Neural cell (in vitro differentiated cells): ENCODE results near the gene CDKAL1. TPM values are rescaled to one million over a fixed set of nuclear protein-coding genes. Genes with fewer than 3 reads are reported as not detected.

Experiments used
- H2AFZ ChIP-seq: fragments of 200-600, 300-800 bp; sonication (generic), shearing (Covaris generic); 2 replicates; pipeline ENCODE4 v1.6.0; 2014; ENCODE audit warnings: low read depth, mild to moderate bottlenecking, antibody characterized with exemption, low read length, moderate library complexity
- H3F3A ChIP-seq: fragments of 200-600 bp; shearing (Covaris generic); 2 replicates; pipeline ENCODE4 v1.6.1; 2016; ENCODE audit warnings: mild to moderate bottlenecking, moderate library complexity, mixed read lengths, antibody characterized with exemption, low read length; ENCODE audit not compliant: insufficient read depth, poor library complexity, severe bottlenecking
- H3K27ac ChIP-seq: fragments of 200-600, 300-800 bp; sonication (generic), shearing (Covaris generic); 2 replicates; pipeline ENCODE4 v1.5.1; 2014; ENCODE audit warnings: mild to moderate bottlenecking, low read length, moderate library complexity
- H3K27me3 ChIP-seq: fragments of 300-800, 200-600 bp; sonication (generic), shearing (Covaris generic); 2 replicates; pipeline ENCODE4 v1.6.0; 2014; ENCODE audit warnings: mild to moderate bottlenecking, low read depth, low read length, moderate library complexity; ENCODE audit not compliant: insufficient read depth
- H3K36me3 ChIP-seq: fragments of 300-800, 200-600 bp; sonication (generic), shearing (Covaris generic); 2 replicates; pipeline ENCODE4 v1.5.1; 2014; ENCODE audit warnings: mild to moderate bottlenecking, antibody characterized with exemption, low read length, moderate library complexity; ENCODE audit not compliant: insufficient read depth
- H3K4me2 ChIP-seq: fragments of 300-800, 200-600 bp; sonication (generic), shearing (Covaris generic); 2 replicates; pipeline ENCODE4 v1.6.0; 2014; ENCODE audit warnings: mild to moderate bottlenecking, low read length
- H3K4me3 ChIP-seq: fragments of 300-800, 200-600 bp; sonication (generic), shearing (Covaris generic); 2 replicates; pipeline ENCODE4 v1.5.1; 2014; ENCODE audit warnings: mild to moderate bottlenecking, low read length, moderate library complexity
- H3K79me2 ChIP-seq: fragments of 200-600 bp; shearing (Covaris generic); replicated peaks from 2 replicates; pipeline ENCODE4 v1.6.0; 2014; ENCODE audit warnings: mild to moderate bottlenecking, low read length, moderate library complexity; ENCODE audit not compliant: insufficient read depth
- H3K9ac ChIP-seq: fragments of 300-800, 200-600 bp; sonication (generic), shearing (Covaris generic); 2 replicates; pipeline ENCODE4 v1.6.1; 2016; ENCODE audit warnings: mild to moderate bottlenecking, low read length, mixed read lengths
- H3K9me2 ChIP-seq: fragments of 200-600 bp; shearing (Covaris generic); 2 replicates; pipeline ENCODE4 v1.6.1; 2016; ENCODE audit warnings: mild to moderate bottlenecking, low read length, mixed read lengths; ENCODE audit not compliant: insufficient read depth
- H3K9me3 ChIP-seq: fragments of 200-600, 300-800 bp; sonication (generic), shearing (Covaris generic); 2 replicates; pipeline ENCODE4 v1.6.1; 2016; ENCODE audit warnings: mild to moderate bottlenecking, mixed run types, low read length, moderate library complexity, mixed read lengths
- H4K20me1 ChIP-seq: fragments of 200-600 bp; shearing (Covaris generic); 2 replicates; pipeline ENCODE4 v1.6.1; 2016; ENCODE audit warnings: mild to moderate bottlenecking, mixed run types; ENCODE audit not compliant: insufficient read depth
- EP300 ChIP-seq: fragments of 450-650 bp; conservative IDR thresholded peaks from 2 replicates; pipeline ENCODE4 v1.6.1; 2014; ENCODE audit warnings: antibody characterized with exemption, mild to moderate bottlenecking, moderate library complexity; ENCODE audit not compliant: poor library complexity, severe bottlenecking
- EZH2 ChIP-seq: fragments of 200-600, 300-800 bp; shearing (Covaris generic), sonication (generic); IDR thresholded peaks from 2 replicates; pipeline ENCODE4 v1.6.1; 2014; ENCODE audit warnings: antibody characterized with exemption, low read length, borderline replicate concordance, mild to moderate bottlenecking; ENCODE audit not compliant: insufficient read depth, poor library complexity, severe bottlenecking
- MXI1 ChIP-seq: fragments of 450-650 bp; conservative IDR thresholded peaks from 2 replicates; pipeline ENCODE4 v1.6.1; 2014; ENCODE audit warnings: antibody characterized with exemption, mild to moderate bottlenecking; ENCODE audit not compliant: poor library complexity, severe bottlenecking
- POLR2AphosphoS5 ChIP-seq: IDR thresholded peaks from 2 replicates; pipeline ENCODE4 v1.6.1; 2012
- RAD21 ChIP-seq: fragments of 450-650 bp; conservative IDR thresholded peaks from 2 replicates; pipeline ENCODE4 v1.6.1; 2014; ENCODE audit warnings: antibody characterized with exemption, mild to moderate bottlenecking, moderate library complexity
- SMC3 ChIP-seq: fragments of 450-650 bp; conservative IDR thresholded peaks from 2 replicates; pipeline ENCODE4 v1.6.1; 2014; ENCODE audit warnings: antibody characterized with exemption, mild to moderate bottlenecking, moderate library complexity; ENCODE audit not compliant: poor library complexity
- TAF1 ChIP-seq: IDR thresholded peaks from 2 replicates; pipeline ENCODE4 v1.6.1; 2012; ENCODE audit warnings: low read depth
- polyA plus RNA-seq: library from polyadenylated mRNA; depleted of rRNA; stranded (reverse); fragments of >200 nt; gene quantifications from 2 replicates; pipeline ENCODE4 v1.2.3, GENCODE V29; 2014
- TF ChIP-seq, protein P1 (sequence below): fragments of 450-650 bp; IDR thresholded peaks from 2 replicates; pipeline ENCODE4 v1.5.1; 2014; ENCODE audit warnings: antibody characterized with exemption, mild to moderate bottlenecking, moderate library complexity; ENCODE audit not compliant: poor library complexity, severe bottlenecking
- TF ChIP-seq, protein P2 (sequence below): IDR thresholded peaks from 2 replicates; pipeline ENCODE4 v1.6.1; 2012; ENCODE audit warnings: borderline replicate concordance

CDKAL1 gene
- polyA plus RNA-seq, 1 donor from 2014 or later, result 10.7 TPM

DNA sequence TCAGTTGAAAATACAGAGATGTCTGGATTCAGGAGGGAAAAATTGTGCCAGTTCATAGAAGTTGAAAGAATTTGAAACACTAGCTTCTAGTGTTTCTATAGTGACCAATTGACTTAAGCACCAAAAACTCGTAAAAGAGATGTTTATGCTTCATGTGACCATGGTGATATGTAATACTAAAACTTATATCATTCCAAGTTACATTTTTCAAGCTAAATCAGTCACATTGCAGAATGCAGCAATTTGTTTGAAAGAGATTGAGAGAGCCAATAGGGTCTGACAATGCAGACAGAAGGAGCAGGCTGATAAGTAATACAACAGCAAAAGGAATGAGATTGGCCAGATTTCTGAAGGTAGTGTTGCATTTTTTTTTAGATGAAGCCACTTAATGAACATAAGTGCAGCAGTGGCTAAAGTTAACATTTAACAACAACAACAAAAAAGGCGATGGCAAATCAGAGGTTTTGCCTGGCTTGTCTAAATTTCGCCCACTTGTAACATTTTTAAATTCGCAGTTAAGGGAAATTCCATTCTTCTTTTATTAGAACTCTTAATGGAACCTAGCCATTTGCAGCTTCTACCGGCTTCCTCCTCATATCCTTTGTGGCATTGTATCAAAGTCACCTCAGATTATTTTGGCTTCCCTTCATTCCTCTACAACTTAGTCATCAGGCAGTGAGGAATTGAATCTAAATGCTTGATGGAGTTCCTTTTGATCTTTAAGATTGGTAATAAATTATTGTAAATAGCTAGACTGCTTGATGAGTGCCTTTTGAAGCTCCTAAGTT is 575.3 kb downstream of the CDKAL1 start:
- Histone ChIP-seq H3K9me3 (no peaks in the 10 kb centered on the region), H3K36me3 (no peaks in the 10 kb centered on the region), H3K79me2 (no peaks in the 10 kb centered on the region), H2AFZ (no peak overlapping the region), H4K20me1 (no peaks in the 10 kb centered on the region), H3F3A (no peaks in the 10 kb centered on the region), H3K4me2 (no peak overlapping the region), H3K4me3 (no peak overlapping the region), H3K9me2 (no peaks in the 10 kb centered on the region), H3K27ac (no peak overlapping the region), H3K27me3 (no peaks in the 10 kb centered on the region), H3K9ac (no peak overlapping the region)
- TF ChIP-seq SMC3, result no peak
- no peak for TF ChIP-seq RAD21
- TF ChIP-seq POLR2AphosphoS5, result no peak
- no peak for TF ChIP-seq TAF1
- TF ChIP-seq, protein P1, sequence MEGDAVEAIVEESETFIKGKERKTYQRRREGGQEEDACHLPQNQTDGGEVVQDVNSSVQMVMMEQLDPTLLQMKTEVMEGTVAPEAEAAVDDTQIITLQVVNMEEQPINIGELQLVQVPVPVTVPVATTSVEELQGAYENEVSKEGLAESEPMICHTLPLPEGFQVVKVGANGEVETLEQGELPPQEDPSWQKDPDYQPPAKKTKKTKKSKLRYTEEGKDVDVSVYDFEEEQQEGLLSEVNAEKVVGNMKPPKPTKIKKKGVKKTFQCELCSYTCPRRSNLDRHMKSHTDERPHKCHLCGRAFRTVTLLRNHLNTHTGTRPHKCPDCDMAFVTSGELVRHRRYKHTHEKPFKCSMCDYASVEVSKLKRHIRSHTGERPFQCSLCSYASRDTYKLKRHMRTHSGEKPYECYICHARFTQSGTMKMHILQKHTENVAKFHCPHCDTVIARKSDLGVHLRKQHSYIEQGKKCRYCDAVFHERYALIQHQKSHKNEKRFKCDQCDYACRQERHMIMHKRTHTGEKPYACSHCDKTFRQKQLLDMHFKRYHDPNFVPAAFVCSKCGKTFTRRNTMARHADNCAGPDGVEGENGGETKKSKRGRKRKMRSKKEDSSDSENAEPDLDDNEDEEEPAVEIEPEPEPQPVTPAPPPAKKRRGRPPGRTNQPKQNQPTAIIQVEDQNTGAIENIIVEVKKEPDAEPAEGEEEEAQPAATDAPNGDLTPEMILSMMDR, result no peak
- TF ChIP-seq MXI1, result no peak
- TF ChIP-seq EP300, result no peak
- TF ChIP-seq, protein P2, sequence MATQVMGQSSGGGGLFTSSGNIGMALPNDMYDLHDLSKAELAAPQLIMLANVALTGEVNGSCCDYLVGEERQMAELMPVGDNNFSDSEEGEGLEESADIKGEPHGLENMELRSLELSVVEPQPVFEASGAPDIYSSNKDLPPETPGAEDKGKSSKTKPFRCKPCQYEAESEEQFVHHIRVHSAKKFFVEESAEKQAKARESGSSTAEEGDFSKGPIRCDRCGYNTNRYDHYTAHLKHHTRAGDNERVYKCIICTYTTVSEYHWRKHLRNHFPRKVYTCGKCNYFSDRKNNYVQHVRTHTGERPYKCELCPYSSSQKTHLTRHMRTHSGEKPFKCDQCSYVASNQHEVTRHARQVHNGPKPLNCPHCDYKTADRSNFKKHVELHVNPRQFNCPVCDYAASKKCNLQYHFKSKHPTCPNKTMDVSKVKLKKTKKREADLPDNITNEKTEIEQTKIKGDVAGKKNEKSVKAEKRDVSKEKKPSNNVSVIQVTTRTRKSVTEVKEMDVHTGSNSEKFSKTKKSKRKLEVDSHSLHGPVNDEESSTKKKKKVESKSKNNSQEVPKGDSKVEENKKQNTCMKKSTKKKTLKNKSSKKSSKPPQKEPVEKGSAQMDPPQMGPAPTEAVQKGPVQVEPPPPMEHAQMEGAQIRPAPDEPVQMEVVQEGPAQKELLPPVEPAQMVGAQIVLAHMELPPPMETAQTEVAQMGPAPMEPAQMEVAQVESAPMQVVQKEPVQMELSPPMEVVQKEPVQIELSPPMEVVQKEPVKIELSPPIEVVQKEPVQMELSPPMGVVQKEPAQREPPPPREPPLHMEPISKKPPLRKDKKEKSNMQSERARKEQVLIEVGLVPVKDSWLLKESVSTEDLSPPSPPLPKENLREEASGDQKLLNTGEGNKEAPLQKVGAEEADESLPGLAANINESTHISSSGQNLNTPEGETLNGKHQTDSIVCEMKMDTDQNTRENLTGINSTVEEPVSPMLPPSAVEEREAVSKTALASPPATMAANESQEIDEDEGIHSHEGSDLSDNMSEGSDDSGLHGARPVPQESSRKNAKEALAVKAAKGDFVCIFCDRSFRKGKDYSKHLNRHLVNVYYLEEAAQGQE, result no peak
- no peak for TF ChIP-seq EZH2

DNA sequence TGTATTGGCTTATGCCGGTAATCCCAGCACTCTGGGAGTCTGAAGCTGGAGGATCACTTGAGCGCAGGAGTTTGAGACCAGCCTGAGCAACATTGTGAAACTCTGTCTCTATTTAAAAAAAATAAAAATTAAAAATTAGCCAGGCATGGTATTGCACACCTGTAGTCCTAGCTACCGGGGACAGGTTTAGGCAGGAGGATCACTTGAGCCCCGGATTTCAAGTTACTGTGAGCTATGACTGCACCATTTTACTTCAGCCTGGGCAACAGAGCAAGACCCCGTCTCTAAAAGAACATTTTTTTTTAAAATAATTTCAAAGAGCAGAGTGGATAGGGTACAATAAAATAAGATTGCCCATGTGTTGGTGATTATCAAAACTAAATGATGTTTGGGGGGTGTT is 576.4 kb downstream of the CDKAL1 start:
- Histone ChIP-seq H3K9me3 (no peaks in the 10 kb centered on the region), H3F3A (no peaks in the 10 kb centered on the region), H3K36me3 (no peaks in the 10 kb centered on the region), H3K79me2 (no peaks in the 10 kb centered on the region), H3K9me2 (no peaks in the 10 kb centered on the region), H2AFZ (no peak overlapping the region), H4K20me1 (no peaks in the 10 kb centered on the region), H3K9ac (no peak overlapping the region), H3K27ac (no peak overlapping the region), H3K4me3 (no peak overlapping the region), H3K4me2 (no peak overlapping the region), H3K27me3 (no peaks in the 10 kb centered on the region)
- TF ChIP-seq EP300 (no peak), POLR2AphosphoS5 (no peak), SMC3 (no peak), MXI1 (no peak), RAD21 (no peak), EZH2 (no peak), TAF1 (no peak)
- TF ChIP-seq, protein P1, result no peak
- TF ChIP-seq, protein P2, result no peak
